ENCODE results near the gene FZR1.

Gene FZR1

GRCh38 chr19:3479177-3479833 lies 26.8 kb upstream of the FZR1 start:
- no peak overlapping the region for H3K4me3 ChIP-seq (ENCODE audit: control insufficient read depth, low read depth, low read length)
- TF ChIP-seq CTCF (conservative IDR thresholded peaks at IDR 0.05; ENCODE audit: control insufficient read depth, insufficient read depth, low read depth, low read length), result no peak
- peak; percentile 27 for DNase-seq (ENCODE audit: low read depth)

GRCh38 chr19:3479834-3480215 lies 26.3 kb upstream of the FZR1 start:
- no peak overlapping the region for H3K4me3 ChIP-seq (ENCODE audit: control insufficient read depth, low read depth, low read length)
- no peak for DNase-seq (ENCODE audit: low read depth)
- TF ChIP-seq CTCF (conservative IDR thresholded peaks at IDR 0.05; ENCODE audit: control insufficient read depth, insufficient read depth, low read depth, low read length), result no peak

GRCh38 chr19:3480383-3481091 lies 25.6 kb upstream of the FZR1 start, which contains the start of gene SMIM24:
Gene SMIM24, minus strand, starts transcription at chr19:3480525. Its CDS starts 62 bp downstream, at chr19:3480463.
- no peak within 1 kb of the TSS for H3K4me3 ChIP-seq (ENCODE audit: control insufficient read depth, low read depth, low read length)
- DNase-seq (ENCODE audit: low read depth), result no peak

GRCh38 chr19:3481241-3482090 lies 24.6 kb upstream of the FZR1 start:
- DNase-seq (ENCODE audit: low read depth), result no peak
- H3K4me3 ChIP-seq (ENCODE audit: control insufficient read depth, low read depth, low read length), result no peak overlapping the region
- no peak for TF ChIP-seq CTCF (conservative IDR thresholded peaks at IDR 0.05; ENCODE audit: control insufficient read depth, insufficient read depth, low read depth, low read length)

More at GRCh38 chr19:3480383-3481091, 25.6 kb upstream of the FZR1 start, which contains the start of gene SMIM24:
- TF ChIP-seq CTCF (conservative IDR thresholded peaks at IDR 0.05; ENCODE audit: control insufficient read depth, insufficient read depth, low read depth, low read length), result no peak

- H3K4me3 ChIP-seq (ENCODE audit: control insufficient read depth, low read depth, low read length), result no peak overlapping the region
- no peak for DNase-seq (ENCODE audit: low read depth)
- TF ChIP-seq CTCF (conservative IDR thresholded peaks at IDR 0.05; ENCODE audit: control insufficient read depth, insufficient read depth, low read depth, low read length), result no peak
These were observed 23.4 kb upstream of the FZR1 start for GRCh38 chr19:3482507-3483225.

- no peak for DNase-seq (ENCODE audit: low read depth)
- TF ChIP-seq CTCF (conservative IDR thresholded peaks at IDR 0.05; ENCODE audit: control insufficient read depth, insufficient read depth, low read depth, low read length), result no peak
- no peak within 1 kb of the TSS for H3K4me3 ChIP-seq (ENCODE audit: control insufficient read depth, low read depth, low read length)
These were observed 22.9 kb upstream of the FZR1 start, which contains the start of gene SMIM44 for GRCh38 chr19:3483226-3483628. Gene SMIM44, minus strand, starts transcription at chr19:3483441. Its CDS starts 38 bp downstream, at chr19:3483403.

All from fibroblast of mammary gland (primary cell).